ENCODE measurements around the gene ULK4.

Gene ULK4

DNA sequence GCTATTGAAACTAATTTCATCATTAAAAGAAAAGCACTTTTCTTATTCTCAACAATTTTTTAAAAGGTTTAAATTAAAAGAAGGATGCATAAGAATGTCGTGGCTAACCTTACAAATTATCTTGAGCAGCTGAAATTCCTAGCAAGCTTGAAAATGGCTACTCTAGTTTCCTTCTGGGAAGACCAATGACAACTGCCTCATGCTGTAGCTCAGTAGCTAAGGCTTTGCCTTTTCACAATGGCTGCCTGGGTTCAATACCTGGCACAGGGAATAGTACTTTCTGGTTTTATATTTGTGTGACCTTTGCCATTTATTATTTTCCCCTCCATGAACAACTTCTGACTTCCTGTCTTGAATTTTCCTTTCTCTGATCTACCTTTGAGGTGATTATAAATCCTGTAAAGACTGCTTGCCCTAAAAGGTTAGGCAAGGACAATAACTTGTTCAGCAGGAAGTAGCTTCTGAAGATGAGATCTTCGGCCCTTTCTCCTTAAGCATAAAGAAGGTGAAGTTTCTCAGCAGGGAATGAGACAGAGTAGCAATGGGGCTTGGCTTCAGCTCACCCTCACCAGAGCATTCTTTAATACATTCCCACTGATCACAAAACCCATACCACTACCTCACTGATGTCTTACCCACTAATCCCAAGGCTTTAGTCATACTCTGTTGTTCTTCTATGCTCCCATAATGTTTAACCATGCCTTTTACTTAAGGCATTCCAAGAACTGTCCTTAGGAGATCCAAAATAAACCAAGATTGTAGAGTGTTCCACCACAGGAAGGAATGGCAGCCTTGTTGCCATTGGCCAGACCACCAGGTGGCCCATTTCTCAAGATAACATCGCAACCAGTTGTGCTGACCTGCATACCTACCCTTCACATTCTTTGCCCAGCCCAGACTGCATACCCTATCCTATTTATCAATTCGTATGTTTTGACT is 276.8 kb downstream of the ULK4 start:
- H3K4me3 ChIP-seq (replicated peaks; ENCODE audit: insufficient read depth, low read length): no peak overlapping the region
- DNase-seq (ENCODE audit: low read depth in 1 of 2, low spot score in 1 of 2): no peak
- TF ChIP-seq, protein P1, sequence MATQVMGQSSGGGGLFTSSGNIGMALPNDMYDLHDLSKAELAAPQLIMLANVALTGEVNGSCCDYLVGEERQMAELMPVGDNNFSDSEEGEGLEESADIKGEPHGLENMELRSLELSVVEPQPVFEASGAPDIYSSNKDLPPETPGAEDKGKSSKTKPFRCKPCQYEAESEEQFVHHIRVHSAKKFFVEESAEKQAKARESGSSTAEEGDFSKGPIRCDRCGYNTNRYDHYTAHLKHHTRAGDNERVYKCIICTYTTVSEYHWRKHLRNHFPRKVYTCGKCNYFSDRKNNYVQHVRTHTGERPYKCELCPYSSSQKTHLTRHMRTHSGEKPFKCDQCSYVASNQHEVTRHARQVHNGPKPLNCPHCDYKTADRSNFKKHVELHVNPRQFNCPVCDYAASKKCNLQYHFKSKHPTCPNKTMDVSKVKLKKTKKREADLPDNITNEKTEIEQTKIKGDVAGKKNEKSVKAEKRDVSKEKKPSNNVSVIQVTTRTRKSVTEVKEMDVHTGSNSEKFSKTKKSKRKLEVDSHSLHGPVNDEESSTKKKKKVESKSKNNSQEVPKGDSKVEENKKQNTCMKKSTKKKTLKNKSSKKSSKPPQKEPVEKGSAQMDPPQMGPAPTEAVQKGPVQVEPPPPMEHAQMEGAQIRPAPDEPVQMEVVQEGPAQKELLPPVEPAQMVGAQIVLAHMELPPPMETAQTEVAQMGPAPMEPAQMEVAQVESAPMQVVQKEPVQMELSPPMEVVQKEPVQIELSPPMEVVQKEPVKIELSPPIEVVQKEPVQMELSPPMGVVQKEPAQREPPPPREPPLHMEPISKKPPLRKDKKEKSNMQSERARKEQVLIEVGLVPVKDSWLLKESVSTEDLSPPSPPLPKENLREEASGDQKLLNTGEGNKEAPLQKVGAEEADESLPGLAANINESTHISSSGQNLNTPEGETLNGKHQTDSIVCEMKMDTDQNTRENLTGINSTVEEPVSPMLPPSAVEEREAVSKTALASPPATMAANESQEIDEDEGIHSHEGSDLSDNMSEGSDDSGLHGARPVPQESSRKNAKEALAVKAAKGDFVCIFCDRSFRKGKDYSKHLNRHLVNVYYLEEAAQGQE (IDR thresholded peaks at IDR 0.05; ENCODE audit: insufficient replicate concordance, low read depth): no peak
- no peak for TF ChIP-seq POLR2AphosphoS5 (IDR thresholded peaks at IDR 0.05; ENCODE audit: low read depth)
- no peak for TF ChIP-seq SPI1 (IDR thresholded peaks at IDR 0.05; ENCODE audit: borderline replicate concordance, low read depth)
- no peak for TF ChIP-seq CTCF (IDR thresholded peaks at IDR 0.05; ENCODE audit: insufficient read depth, low read length)
- TF ChIP-seq GABPA (IDR thresholded peaks at IDR 0.05; ENCODE audit: low read depth): no peak

GRCh38 chr3:41683666-41684350 is 278.1 kb downstream of the ULK4 start:
- H3K27me3 ChIP-seq (ENCODE audit: insufficient read depth, poor library complexity, severe bottlenecking): no peaks in the 10 kb centered on the region
- no peak for DNase-seq (ENCODE audit: low read depth in 1 of 2, low spot score in 1 of 2)
- H3K27ac ChIP-seq (replicated peaks): no peak overlapping the region
- H3K4me3 ChIP-seq (replicated peaks; ENCODE audit: insufficient read depth, low read length): no peak overlapping the region
- TF ChIP-seq SPI1 (IDR thresholded peaks at IDR 0.05; ENCODE audit: borderline replicate concordance, low read depth) (no peak), POLR2AphosphoS5 (IDR thresholded peaks at IDR 0.05; ENCODE audit: low read depth) (no peak), CTCF (IDR thresholded peaks at IDR 0.05; ENCODE audit: insufficient read depth, low read length) (no peak), GABPA (IDR thresholded peaks at IDR 0.05; ENCODE audit: low read depth) (no peak)
- TF ChIP-seq, protein P1 (IDR thresholded peaks at IDR 0.05; ENCODE audit: insufficient replicate concordance, low read depth): no peak

More for the DNA sequence above, 276.8 kb downstream of the ULK4 start:
- Histone ChIP-seq H3K27me3 (ENCODE audit: insufficient read depth, poor library complexity, severe bottlenecking) (no peaks in the 10 kb centered on the region), H3K27ac (replicated peaks) (no peak overlapping the region)

DNA sequence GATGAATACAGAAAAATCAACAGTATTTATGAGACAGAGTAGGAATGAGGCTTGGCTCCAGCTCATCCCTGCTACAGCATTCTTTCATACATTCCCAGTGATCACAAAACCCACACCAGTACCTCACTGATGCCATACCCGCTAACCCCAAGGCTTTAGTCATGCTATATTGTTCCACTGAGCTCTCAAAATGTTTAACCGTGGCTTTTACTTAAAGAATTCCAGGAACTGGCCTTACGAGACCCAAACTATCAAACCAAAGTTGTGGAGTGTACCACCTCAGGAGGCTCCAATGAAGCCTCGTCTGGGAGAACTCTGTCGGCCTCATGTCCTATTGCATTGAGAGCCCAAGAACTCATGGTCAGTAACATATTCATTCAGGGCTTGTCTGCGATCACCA is 278.9 kb downstream of the ULK4 start:
- Histone ChIP-seq H3K4me3 (replicated peaks; ENCODE audit: insufficient read depth, low read length) (no peak overlapping the region), H3K27me3 (ENCODE audit: insufficient read depth, poor library complexity, severe bottlenecking) (no peaks in the 10 kb centered on the region), H3K27ac (replicated peaks) (no peak overlapping the region)
- DNase-seq (ENCODE audit: low read depth in 1 of 2, low spot score in 1 of 2): no peak
- no peak for TF ChIP-seq SPI1 (IDR thresholded peaks at IDR 0.05; ENCODE audit: borderline replicate concordance, low read depth)
- TF ChIP-seq GABPA (IDR thresholded peaks at IDR 0.05; ENCODE audit: low read depth): no peak
- TF ChIP-seq CTCF (IDR thresholded peaks at IDR 0.05; ENCODE audit: insufficient read depth, low read length): no peak
- TF ChIP-seq, protein P1 (IDR thresholded peaks at IDR 0.05; ENCODE audit: insufficient replicate concordance, low read depth): no peak
- TF ChIP-seq POLR2AphosphoS5 (IDR thresholded peaks at IDR 0.05; ENCODE audit: low read depth): no peak
